Measurements from ENCODE around the gene PTPN13. TPM values are rescaled to one million over a fixed set of nuclear protein-coding genes. Genes with fewer than 3 reads are reported as not detected.

The PTPN13 gene
- total and polyA plus RNA-seq, 12 donors: 3.9 to 22.3 (median 14.9) TPM

DNA sequence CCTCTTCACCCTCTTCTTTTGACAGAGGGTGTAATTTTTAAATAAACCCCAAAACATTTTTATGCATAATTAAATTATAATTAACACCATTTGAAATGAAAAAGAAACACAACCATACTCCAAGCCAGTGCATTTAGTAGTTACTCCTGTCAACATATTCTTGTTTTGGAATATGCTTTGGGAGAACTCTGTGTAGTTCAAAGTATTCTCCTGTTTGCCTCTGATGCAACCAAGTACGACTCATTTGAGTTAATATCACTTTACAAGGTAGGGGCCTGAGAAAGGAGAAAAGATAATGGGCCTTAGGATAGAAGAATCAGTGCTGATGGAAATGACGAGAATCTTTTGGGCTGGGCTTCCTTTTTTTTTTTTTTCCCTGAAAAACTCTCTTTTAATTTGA, 2.7 kb downstream of the PTPN13 start:
- Histone ChIP-seq H3K36me3 (replicated peaks in 1 of 2) (no peaks in the 10 kb centered on the region), H3K4me3 (no peak overlapping the region), H3K4me1 (replicated peaks in 1 of 2) (peaks cover 0 to 32% of the 10 kb centered on the region in 2 donors), H3K27me3 (no peaks in the 10 kb centered on the region), H3K9me3 (replicated peaks in 1 of 3) (no peaks in the 10 kb centered on the region), H3K27ac (no peak overlapping the region)
- no peak for DNase-seq
- WGBS, 4 donors: 60 to 84% (median 71%) methylated on average over 2 of the region's 2 CpGs
- TF ChIP-seq CTCF (IDR thresholded peaks at IDR 0.05): no peak
- TF ChIP-seq POLR2A (IDR thresholded peaks at IDR 0.05): no peak
- intact Hi-C loops (cut with DNase I): no loop called here

DNA sequence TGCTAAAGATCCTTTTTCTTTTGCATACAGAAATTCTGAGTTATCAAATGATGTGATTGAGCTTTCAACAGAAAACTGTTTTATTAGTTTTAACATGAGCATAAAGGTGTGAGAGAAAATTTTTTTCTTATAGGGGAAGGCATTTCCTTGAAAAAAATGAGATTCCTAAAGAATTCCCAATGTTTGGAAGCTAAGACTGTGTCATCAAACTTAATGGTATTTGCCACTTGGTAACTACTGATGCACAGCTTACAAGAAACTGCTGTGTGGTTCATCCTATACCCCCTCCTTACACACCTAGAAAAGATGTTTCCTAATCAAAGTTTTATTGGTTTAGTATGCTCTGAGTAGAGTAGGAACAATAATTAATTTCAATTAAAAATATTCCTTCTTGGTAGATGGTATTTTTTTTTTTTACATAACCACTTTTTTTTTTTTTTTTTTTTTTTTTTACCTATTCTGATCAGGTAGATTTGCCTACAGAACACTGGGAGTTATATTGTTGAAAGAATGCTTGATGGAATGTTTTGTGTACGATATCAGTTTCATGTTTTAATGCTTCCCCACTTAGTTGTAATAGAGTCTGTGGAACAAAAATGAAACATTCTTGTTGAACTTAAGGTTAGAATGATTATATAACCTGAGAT, 6.0 kb downstream of the PTPN13 start:
- Histone ChIP-seq H3K4me1 (replicated peaks in 1 of 2) (peaks cover 0 to 20% of the 10 kb centered on the region in 2 donors), H3K27me3 (no peaks in the 10 kb centered on the region), H3K27ac (no peak overlapping the region), H3K9me3 (replicated peaks in 1 of 3) (no peaks in the 10 kb centered on the region), H3K36me3 (replicated peaks in 1 of 2) (no peaks in the 10 kb centered on the region), H3K4me3 (no peak overlapping the region)
- 77 to 93% (median 85%) methylated on average over 1 of the region's 1 CpG for WGBS, 4 donors
- DNase-seq: no peak
- intact Hi-C loops (cut with DNase I): no loop called here
- TF ChIP-seq CTCF (IDR thresholded peaks at IDR 0.05) (no peak), POLR2A (IDR thresholded peaks at IDR 0.05) (no peak)

GRCh38 chr4:86603311-86603885, 9.3 kb downstream of the PTPN13 start:
- TF ChIP-seq POLR2A (IDR thresholded peaks at IDR 0.05): no peak
- no peak for TF ChIP-seq CTCF (IDR thresholded peaks at IDR 0.05)
- no peaks in the 10 kb centered on the region for H3K36me3 ChIP-seq (replicated peaks in 1 of 2)
- intact Hi-C loops (cut with DNase I): no loop called here

GRCh38 chr4:86606809-86607208, 12.7 kb downstream of the PTPN13 start:
- no peak overlapping the region for H3K27ac ChIP-seq
- H3K9me3 ChIP-seq (replicated peaks in 1 of 3): no peaks in the 10 kb centered on the region
- intact Hi-C loops (cut with DNase I): no loop called here

More at GRCh38 chr4:86603311-86603885, 9.3 kb downstream of the PTPN13 start:
- DNase-seq: no peak
- H3K27me3 ChIP-seq: no peaks in the 10 kb centered on the region
- peaks cover 0 to 14% of the 10 kb centered on the region in 2 donors for H3K4me1 ChIP-seq (replicated peaks in 1 of 2)
- H3K4me3 ChIP-seq: no peak overlapping the region
- H3K9me3 ChIP-seq (replicated peaks in 1 of 3): no peaks in the 10 kb centered on the region
- H3K27ac ChIP-seq: no peak overlapping the region
- 90 to 97% (median 94%) methylated on average over 1 of the region's 1 CpG for WGBS, 4 donors

More at GRCh38 chr4:86606809-86607208, 12.7 kb downstream of the PTPN13 start:
- Histone ChIP-seq H3K36me3 (replicated peaks in 1 of 2) (no peaks in the 10 kb centered on the region), H3K4me1 (replicated peaks in 1 of 2) (peaks cover 0 to 13% of the 10 kb centered on the region in 2 donors), H3K4me3 (no peak overlapping the region), H3K27me3 (no peaks in the 10 kb centered on the region)
- DNase-seq: no peak
- TF ChIP-seq POLR2A (IDR thresholded peaks at IDR 0.05) (no peak), CTCF (IDR thresholded peaks at IDR 0.05) (no peak)
